HepG2 (cell line): ENCODE data around the gene CST3. TPM values are rescaled to one million over a fixed set of nuclear protein-coding genes. Genes with fewer than 3 reads are reported as not detected.

ENCODE experiments used
- ARID4A ChIP-seq: sonication (generic); formaldehyde crosslinking; IDR thresholded peaks from 2 replicates; pipeline ENCODE4 v1.5.0; 2020; ENCODE audit warnings: mild to moderate bottlenecking, missing genetic modification reagents, borderline replicate concordance
- BRCA1 ChIP-seq: sonication (generic); formaldehyde crosslinking; IDR thresholded peaks from 2 replicates; pipeline ENCODE4 v1.4.0; 2020; ENCODE audit warnings: missing genetic modification reagents
- RBFOX2 ChIP-seq: fragments of 200-400 bp; formaldehyde crosslinking; IDR thresholded peaks from 2 replicates; pipeline ENCODE4 v1.6.1; 2017; ENCODE audit warnings: low read depth, mild to moderate bottlenecking, low read length
- SMAD9 ChIP-seq: sonication (generic); formaldehyde crosslinking; IDR thresholded peaks from 2 replicates; pipeline ENCODE4 v1.5.1; 2020; ENCODE audit warnings: mild to moderate bottlenecking, missing genetic modification reagents
- SNAPC2 ChIP-seq: sonication (generic); formaldehyde crosslinking; IDR thresholded peaks from 2 replicates; pipeline ENCODE4 v1.8.1; 2022; ENCODE audit warnings: mild to moderate bottlenecking, missing genetic modification reagents
- ZC3H13 ChIP-seq: sonication (generic); formaldehyde crosslinking; IDR thresholded peaks from 2 replicates; pipeline ENCODE4 v1.8.1; 2023; ENCODE audit warnings: mild to moderate bottlenecking, missing genetic modification reagents, moderate library complexity
- ZC3H4 ChIP-seq: sonication (generic); formaldehyde crosslinking; IDR thresholded peaks from 2 replicates; pipeline ENCODE4 v1.4.0; 2020; ENCODE audit warnings: missing genetic modification reagents, borderline replicate concordance
- ZNF101 ChIP-seq: sonication (generic); formaldehyde crosslinking; IDR thresholded peaks from 2 replicates; pipeline ENCODE4 v1.4.0; 2020; ENCODE audit warnings: mild to moderate bottlenecking, low read depth, missing genetic modification reagents, borderline replicate concordance
- ZNF121 ChIP-seq: sonication (generic); formaldehyde crosslinking; IDR thresholded peaks from 2 replicates; pipeline ENCODE4 v1.5.0; 2020; ENCODE audit warnings: mild to moderate bottlenecking, missing genetic modification reagents
- ZNF558 ChIP-seq: sonication (generic); formaldehyde crosslinking; IDR thresholded peaks from 2 replicates; pipeline ENCODE4 v1.9.0; 2022; ENCODE audit warnings: mild to moderate bottlenecking, missing genetic modification reagents, borderline replicate concordance
- ZNF646 ChIP-seq: sonication (generic); formaldehyde crosslinking; IDR thresholded peaks from 2 replicates; pipeline ENCODE4 v1.9.0; 2021; ENCODE audit warnings: mild to moderate bottlenecking, missing genetic modification reagents
- polyA plus RNA-seq, 8 experiments: library from polyadenylated mRNA; depleted of rRNA in 3 of 8; stranded (reverse) in 7 of 8; unstranded in 1 of 8; fragments of >200 nt; fragmentation: Illumina TruSeq in 4 of 8; extraction: Trizol in 4 of 8; gene quantifications; 2 replicates each; pipeline versions ENCODE4 v1.2.1 to v1.2.3, GENCODE V29; 2011 to 2016; ENCODE audit warnings: low read depth in 4 of 8, missing spikeins in 1 of 8, mixed read lengths in 1 of 8; ENCODE audit not compliant: insufficient read depth in 1 of 8
- total RNA-seq, 5 experiments: library from RNA; depleted of rRNA; stranded (reverse); fragments of >200 nt; fragmentation: Illumina TruSeq; extraction: Trizol; gene quantifications; 2 replicates each; pipeline ENCODE4 v1.2.3, GENCODE V29; 2016; ENCODE audit warnings: low read depth in 1 of 5
- TF ChIP-seq, protein P1 (sequence below): sonication (generic); formaldehyde crosslinking; IDR thresholded peaks from 2 replicates; pipeline ENCODE4 v1.5.0; 2020; ENCODE audit warnings: missing genetic modification reagents
- TF ChIP-seq, protein P2 (sequence below): sonication (generic); formaldehyde crosslinking; IDR thresholded peaks from 2 replicates; pipeline ENCODE4 v1.5.1; 2020; ENCODE audit warnings: missing genetic modification reagents, mild to moderate bottlenecking, borderline replicate concordance

Gene CST3
- total and polyA plus RNA-seq, 2 of the 13 experiments (the other 11 are each of a cell fraction or from before 2014, with no cell fraction given): 690 to 1,005 TPM

GRCh38 chr20:23661002-23661429 lies 23.3 kb upstream of the CST3 start (continued):
- TF ChIP-seq ZNF646 (CRISPR knock-in tag) (0 out of 2 replicates have a peak, but pooled peaks have one; percentile 15), BRCA1 (no peak), ZNF101 (CRISPR knock-in tag) (no peak), ZNF121 (peak; percentile 39; the same call in 1 of the 2 replicates), RBFOX2 (peak; percentile 75), ZNF558 (CRISPR knock-in tag) (no peak), ARID4A (CRISPR knock-in tag) (peak; percentile 0; the same call in 1 of the 2 replicates), SMAD9 (CRISPR knock-in tag) (no peak), SNAPC2 (CRISPR knock-in tag) (peak; percentile 20; the same call in 1 of the 2 replicates), ZC3H4 (CRISPR knock-in tag) (peak; percentile 99; the same call in 1 of the 2 replicates), ZC3H13 (CRISPR knock-in tag) (peak; percentile 77)
- TF ChIP-seq, protein P1, sequence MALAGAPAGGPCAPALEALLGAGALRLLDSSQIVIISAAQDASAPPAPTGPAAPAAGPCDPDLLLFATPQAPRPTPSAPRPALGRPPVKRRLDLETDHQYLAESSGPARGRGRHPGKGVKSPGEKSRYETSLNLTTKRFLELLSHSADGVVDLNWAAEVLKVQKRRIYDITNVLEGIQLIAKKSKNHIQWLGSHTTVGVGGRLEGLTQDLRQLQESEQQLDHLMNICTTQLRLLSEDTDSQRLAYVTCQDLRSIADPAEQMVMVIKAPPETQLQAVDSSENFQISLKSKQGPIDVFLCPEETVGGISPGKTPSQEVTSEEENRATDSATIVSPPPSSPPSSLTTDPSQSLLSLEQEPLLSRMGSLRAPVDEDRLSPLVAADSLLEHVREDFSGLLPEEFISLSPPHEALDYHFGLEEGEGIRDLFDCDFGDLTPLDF (CRISPR knock-in tag): peak; percentile 24; the same call in 1 of the 2 replicates
- TF ChIP-seq, protein P2, sequence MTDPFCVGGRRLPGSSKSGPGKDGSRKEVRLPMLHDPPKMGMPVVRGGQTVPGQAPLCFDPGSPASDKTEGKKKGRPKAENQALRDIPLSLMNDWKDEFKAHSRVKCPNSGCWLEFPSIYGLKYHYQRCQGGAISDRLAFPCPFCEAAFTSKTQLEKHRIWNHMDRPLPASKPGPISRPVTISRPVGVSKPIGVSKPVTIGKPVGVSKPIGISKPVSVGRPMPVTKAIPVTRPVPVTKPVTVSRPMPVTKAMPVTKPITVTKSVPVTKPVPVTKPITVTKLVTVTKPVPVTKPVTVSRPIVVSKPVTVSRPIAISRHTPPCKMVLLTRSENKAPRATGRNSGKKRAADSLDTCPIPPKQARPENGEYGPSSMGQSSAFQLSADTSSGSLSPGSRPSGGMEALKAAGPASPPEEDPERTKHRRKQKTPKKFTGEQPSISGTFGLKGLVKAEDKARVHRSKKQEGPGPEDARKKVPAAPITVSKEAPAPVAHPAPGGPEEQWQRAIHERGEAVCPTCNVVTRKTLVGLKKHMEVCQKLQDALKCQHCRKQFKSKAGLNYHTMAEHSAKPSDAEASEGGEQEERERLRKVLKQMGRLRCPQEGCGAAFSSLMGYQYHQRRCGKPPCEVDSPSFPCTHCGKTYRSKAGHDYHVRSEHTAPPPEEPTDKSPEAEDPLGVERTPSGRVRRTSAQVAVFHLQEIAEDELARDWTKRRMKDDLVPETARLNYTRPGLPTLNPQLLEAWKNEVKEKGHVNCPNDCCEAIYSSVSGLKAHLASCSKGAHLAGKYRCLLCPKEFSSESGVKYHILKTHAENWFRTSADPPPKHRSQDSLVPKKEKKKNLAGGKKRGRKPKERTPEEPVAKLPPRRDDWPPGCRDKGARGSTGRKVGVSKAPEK (CRISPR knock-in tag): peak; percentile 85; the same call in 1 of the 2 replicates
